K562 (cell line): Measurements from ENCODE around the gene RAB6A. TPM values are rescaled to one million over a fixed set of nuclear protein-coding genes. Genes with fewer than 3 reads are reported as not detected.

Experiments
- ATAC-seq: fragments of 200-7000 bp; cut with Tn5 transposase; 3 replicates; pipeline ENCODE4 v1.9.1; 2020; ENCODE audit warnings: moderate library complexity
- BruUV-seq: library from RNA; stranded (reverse); fragments of 400-500 nt; replicated peaks from 2 replicates; lab custom pipeline; 2021; lab: Mats Ljungman, UMichigan
- CTCF ChIA-PET: fragments of 300-600 bp; formaldehyde crosslinking; extraction: SDS; loops from one replicate; lab custom pipeline; 2021; ENCODE audit warnings: low intra/inter-chr PET ratio; lab: Yijun Ruan, JAX
- POLR2A ChIA-PET: fragments of 300-600, 350-650 bp; sonication (Branson Sonifier 250); formaldehyde crosslinking; extraction: SDS; loops from one replicate; lab custom pipeline; 2021; ENCODE audit warnings: antibody characterized with exemption, inconsistent platforms; lab: Yijun Ruan, JAX
- DNase-seq, 4 experiments: peaks; one replicate each; pipeline versions ENCODE4 v3.0.0 to v3.0.0-alpha.2; 2011 to 2018; ENCODE audit warnings: low spot score in 3 of 4, mixed read lengths in 3 of 4; ENCODE audit errors: extremely low read depth in 1 of 4
- FAIRE-seq: peaks from 2 replicates; lab custom pipeline; 2011; peaks lifted over from hg19 to GRCh38; lab: Jason Lieb, UNC
- H2AFZ ChIP-seq: 2 replicates; pipeline ENCODE4 v1.6.0; 2011; ENCODE audit warnings: low read depth, low read length, control low read depth, inconsistent platforms
- H3K27ac ChIP-seq: fragments of 200-600 bp; 3 replicates; pipeline ENCODE4 v1.8.0; 2011; ENCODE audit warnings: low read depth, mild to moderate bottlenecking, control low read depth, inconsistent platforms, low read length, moderate library complexity, mixed read lengths; ENCODE audit errors: extremely low read depth
- H3K27me3 ChIP-seq, 2 experiments: fragments of 300-600 bp in 1 of 2; 2 replicates in 1 of 2; 3 replicates in 1 of 2; pipeline versions ENCODE4 v1.6.0 to v1.8.0; 2011; ENCODE audit warnings: inconsistent platforms in 2 of 2, low read length in 2 of 2, mild to moderate bottlenecking in 1 of 2, mixed read lengths in 1 of 2, moderate library complexity in 1 of 2; ENCODE audit not compliant: control insufficient read depth in 2 of 2, insufficient read depth in 2 of 2
- H3K36me3 ChIP-seq: fragments of 300-600 bp; 3 replicates; pipeline ENCODE4 v1.8.0; 2011; ENCODE audit warnings: mild to moderate bottlenecking, low read length, inconsistent platforms; ENCODE audit not compliant: control insufficient read depth, insufficient read depth
- H3K4me1 ChIP-seq, 2 experiments: fragments of 200-600 bp in 1 of 2; replicated peaks in 1 of 2; 2 replicates in 1 of 2; 3 replicates in 1 of 2; pipeline versions ENCODE4 v1.5.1 to v1.8.0; 2011; ENCODE audit warnings: inconsistent platforms in 2 of 2, low read length in 2 of 2, mild to moderate bottlenecking in 1 of 2, mixed read lengths in 1 of 2, moderate library complexity in 1 of 2; ENCODE audit not compliant: control insufficient read depth in 2 of 2, insufficient read depth in 2 of 2
- H3K4me2 ChIP-seq: 2 replicates; pipeline ENCODE4 v1.6.1; 2011; ENCODE audit warnings: low read length, control low read depth, inconsistent platforms, mixed read lengths; ENCODE audit not compliant: insufficient read depth
- H3K4me3 ChIP-seq: fragments of 200-600 bp; sonication (generic), shearing (Covaris generic); 2 replicates; pipeline ENCODE4 v1.5.1; 2016; ENCODE audit warnings: control low read depth, inconsistent platforms
- H3K79me2 ChIP-seq: fragments of 200-600 bp; 3 replicates; pipeline ENCODE4 v1.8.0; 2011; ENCODE audit warnings: low read length, inconsistent platforms; ENCODE audit not compliant: control insufficient read depth, insufficient read depth
- H3K9ac ChIP-seq, 2 experiments: 2 replicates each; pipeline versions ENCODE4 v1.6.0 to v1.6.1; 2011; ENCODE audit warnings: low read depth in 2 of 2, low read length in 2 of 2, control low read depth in 1 of 2, inconsistent platforms in 1 of 2, mild to moderate bottlenecking in 1 of 2, mixed read lengths in 1 of 2; ENCODE audit not compliant: insufficient read depth in 1 of 2
- H3K9me1 ChIP-seq: one replicate; pipeline ENCODE4 v1.6.0; 2011; ENCODE audit warnings: inconsistent platforms, mild to moderate bottlenecking, low read length, moderate library complexity; ENCODE audit not compliant: control insufficient read depth, insufficient read depth
- H3K9me3 ChIP-seq: replicated peaks from 2 replicates; pipeline ENCODE4 v1.5.1; 2011; ENCODE audit warnings: low read depth, low read length, inconsistent platforms; ENCODE audit not compliant: control insufficient read depth, insufficient read depth
- H4K20me1 ChIP-seq: replicated peaks from 2 replicates; pipeline ENCODE4 v1.6.1; 2011; ENCODE audit warnings: low read length, inconsistent platforms, mixed read lengths; ENCODE audit not compliant: control insufficient read depth, insufficient read depth
- BCLAF1 ChIP-seq, 2 experiments: fragments of 450-650 bp in 1 of 2; IDR thresholded peaks; 2 replicates each; pipeline ENCODE4 v1.6.1; 2011 to 2017; ENCODE audit warnings: low read depth in 2 of 2, antibody characterized with exemption in 1 of 2, borderline replicate concordance in 1 of 2, low read length in 1 of 2, mild to moderate bottlenecking in 1 of 2, mixed read lengths in 1 of 2; ENCODE audit not compliant: control insufficient read depth in 1 of 2
- GTF2B ChIP-seq: IDR thresholded peaks from 2 replicates; pipeline ENCODE4 v1.6.1; 2011; ENCODE audit not compliant: insufficient read length; ENCODE audit errors: extremely low read depth
- PML ChIP-seq: IDR thresholded peaks from 2 replicates; pipeline ENCODE4 v1.6.1; 2012; ENCODE audit warnings: low read length, inconsistent platforms
- POLR2A ChIP-seq: fragments of 450-650 bp; conservative IDR thresholded peaks from 2 replicates; pipeline ENCODE4 v1.6.1; 2016
- POLR2AphosphoS5 ChIP-seq: IDR thresholded peaks from 2 replicates; pipeline ENCODE4 v1.6.1; 2011; ENCODE audit warnings: mild to moderate bottlenecking, low read depth, low read length, moderate library complexity; ENCODE audit not compliant: control insufficient read depth, insufficient read depth
- SUPT5H ChIP-seq: fragments of 450-650 bp; IDR thresholded peaks from 2 replicates; pipeline ENCODE4 v1.6.1; 2016
- TBP ChIP-seq: optimal IDR thresholded peaks from 2 replicates; pipeline ENCODE3; 2011; ENCODE audit warnings: low read depth, low read length, improper control_type of control experiment
- TCFL5 ChIP-seq: fragments of 250-450 bp; sonication (Bioruptor Pico); conservative IDR thresholded peaks from 2 replicates; pipeline ENCODE4 v1.6.1; 2021; ENCODE audit warnings: mild to moderate bottlenecking, moderate library complexity, matching md5 sums
- WGBS: fragments of 100-300 bp; shearing (Covaris generic); methylation state at CpG from one replicate; pipeline ENCODE4 v1.1.6; 2016; ENCODE audit warnings: low coverage, mixed read lengths; ENCODE audit not compliant: insufficient coverage; ENCODE audit errors: missing lambda C conversion rate; 5-methylcytosine and 5-hydroxymethylcytosine counted together
- in situ Hi-C: fragments of 300-500 bp; cut with MboI; formaldehyde crosslinking; loops from 4 replicates; pipeline ENCODE4 v1.15.0; 2018; ENCODE audit warnings: inconsistent platforms, mixed read lengths
- intact Hi-C: fragments of 100-400 bp; cut with micrococcal nuclease; formaldehyde crosslinking; loops from 2 replicates; pipeline ENCODE4 v1.14.2; 2022
- polyA plus RNA-seq, 8 experiments: library from polyadenylated mRNA; depleted of rRNA in 4 of 8; stranded (reverse) in 5 of 8; unstranded in 3 of 8; fragments of >200 nt; fragmentation: Nextera tagmentation in 2 of 8; fragmentation: Illumina TruSeq in 1 of 8; extraction: Ambion mirVana in 2 of 8; extraction: Trizol in 1 of 8; gene quantifications; 2 replicates each; pipeline versions ENCODE4 v1.2.1 to v1.2.3, GENCODE V29; 2011 to 2014; ENCODE audit warnings: inconsistent platforms in 1 of 8, missing spikeins in 1 of 8
- total RNA-seq, 7 experiments: library from RNA; depleted of rRNA in 6 of 7; stranded (reverse); fragments of >200 nt in 6 of 7; fragmentation: Illumina TruSeq in 2 of 7; extraction: Trizol in 2 of 7; gene quantifications; 2 replicates each; pipeline versions ENCODE4 v1.2.1 to v1.2.3, GENCODE V29; 2011 to 2021; ENCODE audit warnings: low replicate concordance in 1 of 7
- TF ChIP-seq, protein P1 (sequence below): fragments of 250-450 bp; sonication (Bioruptor Pico); IDR thresholded peaks from 2 replicates; pipeline ENCODE4 v1.4.0; 2020

The RAB6A gene
- total and polyA plus RNA-seq, 9 of the 15 experiments (the other 6 are each of a cell fraction or from before 2014, with no cell fraction given): 14.0 to 95.3 (median 45.4) TPM

- Histone ChIP-seq H3K4me1 (peaks cover 4 to 12% of the 10 kb centered on the region in 2 experiments; a peak in 4 of 5 replicates), H3K27me3 (peaks cover 2 to 27% of the 10 kb centered on the region in 2 experiments; a peak in 3 of 5 replicates), H3K9me1 (no peaks in the 10 kb centered on the region), H3K36me3 (no peaks in the 10 kb centered on the region), H3K9me3 (no peaks in the 10 kb centered on the region), H3K27ac (no peak overlapping the region)
- in situ Hi-C loops (loop anchor here (5.0 kb wide), 1 partner anchor 255 kb away; no protein-coding TSS in a partner anchor), intact Hi-C loops (no loop called here)
- WGBS: 18% methylated on average over 3 of the region's 3 CpGs
- ATAC-seq (no peak), FAIRE-seq (no peak)
- ChIA-PET CTCF (no interaction called here), POLR2A (no interaction called here)
- TSS peak; percentile 100 for BruUV-seq
- TF ChIP-seq POLR2AphosphoS5 (peak; percentile 52), PML (0 out of 2 replicates have a peak, but pooled peaks have one; percentile 15), BCLAF1 (IDR thresholded peaks at IDR 0.05; ENCODE audit: borderline replicate concordance in 1 of 2, control insufficient read depth in 1 of 2, low read depth in 2 of 2, low read length in 1 of 2) (0 out of 4 replicates have a peak, but pooled peaks of 1 of the 2 experiments have one; percentile 50), SUPT5H (peak; percentile 38; the same call in 1 of the 2 replicates), TBP (peak; percentile 51), GTF2B (peak; percentile 15), TCFL5 (CRISPR knock-in tag) (no peak), POLR2A (peak; percentile 75)
- TF ChIP-seq, protein P1, sequence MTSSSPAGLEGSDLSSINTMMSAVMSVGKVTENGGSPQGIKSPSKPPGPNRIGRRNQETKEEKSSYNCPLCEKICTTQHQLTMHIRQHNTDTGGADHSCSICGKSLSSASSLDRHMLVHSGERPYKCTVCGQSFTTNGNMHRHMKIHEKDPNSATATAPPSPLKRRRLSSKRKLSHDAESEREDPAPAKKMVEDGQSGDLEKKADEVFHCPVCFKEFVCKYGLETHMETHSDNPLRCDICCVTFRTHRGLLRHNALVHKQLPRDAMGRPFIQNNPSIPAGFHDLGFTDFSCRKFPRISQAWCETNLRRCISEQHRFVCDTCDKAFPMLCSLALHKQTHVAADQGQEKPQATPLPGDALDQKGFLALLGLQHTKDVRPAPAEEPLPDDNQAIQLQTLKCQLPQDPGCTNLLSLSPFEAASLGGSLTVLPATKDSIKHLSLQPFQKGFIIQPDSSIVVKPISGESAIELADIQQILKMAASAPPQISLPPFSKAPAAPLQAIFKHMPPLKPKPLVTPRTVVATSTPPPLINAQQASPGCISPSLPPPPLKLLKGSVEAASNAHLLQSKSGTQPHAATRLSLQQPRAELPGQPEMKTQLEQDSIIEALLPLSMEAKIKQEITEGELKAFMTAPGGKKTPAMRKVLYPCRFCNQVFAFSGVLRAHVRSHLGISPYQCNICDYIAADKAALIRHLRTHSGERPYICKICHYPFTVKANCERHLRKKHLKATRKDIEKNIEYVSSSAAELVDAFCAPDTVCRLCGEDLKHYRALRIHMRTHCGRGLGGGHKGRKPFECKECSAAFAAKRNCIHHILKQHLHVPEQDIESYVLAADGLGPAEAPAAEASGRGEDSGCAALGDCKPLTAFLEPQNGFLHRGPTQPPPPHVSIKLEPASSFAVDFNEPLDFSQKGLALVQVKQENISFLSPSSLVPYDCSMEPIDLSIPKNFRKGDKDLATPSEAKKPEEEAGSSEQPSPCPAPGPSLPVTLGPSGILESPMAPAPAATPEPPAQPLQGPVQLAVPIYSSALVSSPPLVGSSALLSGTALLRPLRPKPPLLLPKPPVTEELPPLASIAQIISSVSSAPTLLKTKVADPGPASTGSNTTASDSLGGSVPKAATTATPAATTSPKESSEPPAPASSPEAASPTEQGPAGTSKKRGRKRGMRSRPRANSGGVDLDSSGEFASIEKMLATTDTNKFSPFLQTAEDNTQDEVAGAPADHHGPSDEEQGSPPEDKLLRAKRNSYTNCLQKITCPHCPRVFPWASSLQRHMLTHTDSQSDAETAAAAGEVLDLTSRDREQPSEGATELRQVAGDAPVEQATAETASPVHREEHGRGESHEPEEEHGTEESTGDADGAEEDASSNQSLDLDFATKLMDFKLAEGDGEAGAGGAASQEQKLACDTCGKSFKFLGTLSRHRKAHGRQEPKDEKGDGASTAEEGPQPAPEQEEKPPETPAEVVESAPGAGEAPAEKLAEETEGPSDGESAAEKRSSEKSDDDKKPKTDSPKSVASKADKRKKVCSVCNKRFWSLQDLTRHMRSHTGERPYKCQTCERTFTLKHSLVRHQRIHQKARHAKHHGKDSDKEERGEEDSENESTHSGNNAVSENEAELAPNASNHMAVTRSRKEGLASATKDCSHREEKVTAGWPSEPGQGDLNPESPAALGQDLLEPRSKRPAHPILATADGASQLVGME (CRISPR knock-in tag): no peak
- TF ChIP-seq, all 486 proteins: peak for 7
- Histone ChIP-seq H3K79me2 (no peaks in the 10 kb centered on the region), H4K20me1 (peaks cover 4% of the 10 kb centered on the region; the same call in 1 of the 2 replicates), H3K4me3 (no peak overlapping the region), H2AFZ (no peak overlapping the region), H3K9ac (no peak overlapping the region), H3K4me2 (no peak overlapping the region)
- no peak for DNase-seq
Observed at GRCh38 chr11:73656985-73657384, 103.9 kb downstream of the RAB6A start.
